Measurements from ENCODE around the gene HOGA1. TPM values are rescaled to one million over a fixed set of nuclear protein-coding genes. Genes with fewer than 3 reads are reported as not detected.

The HOGA1 gene
- total and polyA plus RNA-seq, 2 of the 13 experiments (the other 11 are each of a cell fraction or from before 2014, with no cell fraction given) = 7.6 to 19.5 TPM

- TF ChIP-seq KLF16 (CRISPR knock-in tag; IDR thresholded peaks at IDR 0.05) (peak in 1 of 2 experiments; percentile 56; a peak in 2 of 4 replicates), KDM5A (IDR thresholded peaks at IDR 0.05; ENCODE audit: borderline replicate concordance, low read length) (peak; percentile 70; the same call in 1 of the 2 replicates), ZNF672 (CRISPR knock-in tag; IDR thresholded peaks at IDR 0.05) (no peak), HOMEZ (CRISPR knock-in tag; IDR thresholded peaks at IDR 0.05; ENCODE audit: low read depth) (no peak), ZNF660 (CRISPR knock-in tag; IDR thresholded peaks at IDR 0.05; ENCODE audit: borderline replicate concordance, low read depth) (no peak), ATF3 (CRISPR knock-in tag; IDR thresholded peaks at IDR 0.05) (no peak), ZNF256 (CRISPR knock-in tag; conservative IDR thresholded peaks at IDR 0.05) (no peak), ZMAT5 (CRISPR knock-in tag; IDR thresholded peaks at IDR 0.05; ENCODE audit: borderline replicate concordance, low read depth) (no peak), DDIT3 (CRISPR knock-in tag; IDR thresholded peaks at IDR 0.05) (no peak), ZNF652 (CRISPR knock-in tag; IDR thresholded peaks at IDR 0.05; ENCODE audit: borderline replicate concordance, low read depth) (no peak), ZNF331 (CRISPR knock-in tag; IDR thresholded peaks at IDR 0.05) (no peak; the same call in 1 of the 2 replicates), NR1H2 (CRISPR knock-in tag; IDR thresholded peaks at IDR 0.05; ENCODE audit: borderline replicate concordance, low read depth) (no peak), ATF5 (CRISPR knock-in tag; IDR thresholded peaks at IDR 0.05; ENCODE audit: low read depth) (no peak), ISL2 (CRISPR knock-in tag; IDR thresholded peaks at IDR 0.05) (peak; percentile 15; the same call in 1 of the 2 replicates), ARNTL (CRISPR knock-in tag; IDR thresholded peaks at IDR 0.05) (no peak), AGO1 (IDR thresholded peaks at IDR 0.05; ENCODE audit: low read depth, low read length, poor library complexity, severe bottlenecking) (no peak), ZBTB7B (CRISPR knock-in tag; IDR thresholded peaks at IDR 0.05) (peak; percentile 76), USF2 (IDR thresholded peaks at IDR 0.05; ENCODE audit: low read depth, low read length) (no peak), USF2 (CRISPR knock-in tag; IDR thresholded peaks at IDR 0.05; ENCODE audit: borderline replicate concordance) (no peak), TRIM22 (IDR thresholded peaks at IDR 0.05) (no peak), ZNF350 (CRISPR knock-in tag; IDR thresholded peaks at IDR 0.05; ENCODE audit: borderline replicate concordance, low read depth) (peak; percentile 83; the same call in 1 of the 2 replicates), PAWR (CRISPR knock-in tag; IDR thresholded peaks at IDR 0.05; ENCODE audit: borderline replicate concordance) (no peak)
Measured at GRCh38 chr10:97632949-97633884, 49.0 kb downstream of the HOGA1 start, which contains the start of gene MORN4 (continued).

Data from HepG2 (cell line).